D721Med (cell line): ENCODE measurements around the gene LTB4R.
A peak's percentile ranks its signal among the peaks of the same experiment; 100 is the strongest.

Experiments
- DNase-seq: peaks from one replicate; pipeline ENCODE4 v3.0.0; 2011; ENCODE audit warnings: low spot score; ENCODE audit not compliant: insufficient read length
- FAIRE-seq: peaks from 2 replicates; lab custom pipeline; 2011; peaks lifted over from hg19 to GRCh38; lab: Jason Lieb, UNC
- TF ChIP-seq, protein P1 (sequence below): IDR thresholded peaks from 2 replicates; pipeline ENCODE4 v1.5.1; 2012; ENCODE audit warnings: mild to moderate bottlenecking, control low read depth; ENCODE audit not compliant: insufficient read depth; ENCODE audit errors: missing control alignments

LTB4R gene

DNA sequence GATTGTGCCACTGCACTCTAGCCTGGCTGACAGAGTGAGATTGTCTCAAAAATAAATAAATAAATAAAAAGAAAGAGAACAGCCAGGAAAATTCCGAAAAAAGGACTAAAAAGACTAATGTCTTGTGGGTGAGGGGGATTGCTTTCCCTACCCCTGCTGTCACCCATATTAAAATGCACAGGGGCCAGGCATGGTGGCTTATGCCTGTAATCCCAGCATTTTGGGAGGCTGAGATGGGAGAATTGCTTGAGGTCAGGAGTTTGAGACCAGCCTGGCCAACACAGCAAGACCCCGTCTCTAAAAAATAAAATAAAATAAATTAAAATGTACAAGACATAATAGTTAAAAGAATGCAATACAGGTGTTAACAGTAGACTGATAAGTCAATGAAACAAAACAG lies 17.8 kb upstream of the LTB4R start:
- DNase-seq (no peak), FAIRE-seq (no peak)
- TF ChIP-seq, protein P1, sequence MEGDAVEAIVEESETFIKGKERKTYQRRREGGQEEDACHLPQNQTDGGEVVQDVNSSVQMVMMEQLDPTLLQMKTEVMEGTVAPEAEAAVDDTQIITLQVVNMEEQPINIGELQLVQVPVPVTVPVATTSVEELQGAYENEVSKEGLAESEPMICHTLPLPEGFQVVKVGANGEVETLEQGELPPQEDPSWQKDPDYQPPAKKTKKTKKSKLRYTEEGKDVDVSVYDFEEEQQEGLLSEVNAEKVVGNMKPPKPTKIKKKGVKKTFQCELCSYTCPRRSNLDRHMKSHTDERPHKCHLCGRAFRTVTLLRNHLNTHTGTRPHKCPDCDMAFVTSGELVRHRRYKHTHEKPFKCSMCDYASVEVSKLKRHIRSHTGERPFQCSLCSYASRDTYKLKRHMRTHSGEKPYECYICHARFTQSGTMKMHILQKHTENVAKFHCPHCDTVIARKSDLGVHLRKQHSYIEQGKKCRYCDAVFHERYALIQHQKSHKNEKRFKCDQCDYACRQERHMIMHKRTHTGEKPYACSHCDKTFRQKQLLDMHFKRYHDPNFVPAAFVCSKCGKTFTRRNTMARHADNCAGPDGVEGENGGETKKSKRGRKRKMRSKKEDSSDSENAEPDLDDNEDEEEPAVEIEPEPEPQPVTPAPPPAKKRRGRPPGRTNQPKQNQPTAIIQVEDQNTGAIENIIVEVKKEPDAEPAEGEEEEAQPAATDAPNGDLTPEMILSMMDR, result no peak

DNA sequence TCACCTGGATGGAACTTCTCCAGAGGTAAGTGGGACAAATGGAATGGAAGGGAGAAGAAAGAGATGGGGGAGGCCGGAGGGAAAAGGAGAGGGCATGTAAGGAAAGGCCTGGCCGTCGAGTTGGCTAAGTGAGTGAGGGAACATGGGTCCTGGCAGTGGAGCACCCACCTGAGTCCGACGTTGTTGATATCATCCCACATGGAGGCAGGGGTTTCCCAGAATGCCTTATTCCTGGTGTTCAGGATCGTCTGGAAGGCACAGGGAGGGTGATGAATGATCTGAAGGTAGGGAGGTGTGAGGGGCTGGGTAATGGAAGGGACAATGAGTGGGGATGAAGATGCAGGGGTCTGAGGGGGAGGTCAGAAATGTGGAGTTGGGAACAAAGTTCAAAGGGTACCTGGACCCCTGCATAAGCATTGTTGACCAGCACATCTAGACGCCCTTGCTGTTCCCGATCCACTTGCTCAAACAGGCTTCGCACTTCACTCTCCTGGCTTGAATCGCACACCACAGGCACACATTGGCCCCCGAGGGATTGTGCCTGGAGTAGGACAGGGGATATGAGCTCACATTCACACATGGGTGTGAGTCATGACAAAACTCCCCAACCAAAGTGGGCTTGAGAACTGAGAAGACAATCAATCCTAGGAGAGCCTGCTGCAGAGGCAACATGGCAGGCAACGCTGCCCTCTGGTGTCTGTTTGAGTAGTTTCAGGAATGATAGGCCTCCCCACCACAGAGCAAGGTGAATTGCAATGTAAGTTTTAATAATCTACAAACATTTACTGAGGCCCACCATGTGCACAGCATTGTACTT lies 14.8 kb upstream of the LTB4R start:
- no peak for FAIRE-seq
- TF ChIP-seq, protein P1, result peak; percentile 68
- peak; percentile 59 for DNase-seq

DNA sequence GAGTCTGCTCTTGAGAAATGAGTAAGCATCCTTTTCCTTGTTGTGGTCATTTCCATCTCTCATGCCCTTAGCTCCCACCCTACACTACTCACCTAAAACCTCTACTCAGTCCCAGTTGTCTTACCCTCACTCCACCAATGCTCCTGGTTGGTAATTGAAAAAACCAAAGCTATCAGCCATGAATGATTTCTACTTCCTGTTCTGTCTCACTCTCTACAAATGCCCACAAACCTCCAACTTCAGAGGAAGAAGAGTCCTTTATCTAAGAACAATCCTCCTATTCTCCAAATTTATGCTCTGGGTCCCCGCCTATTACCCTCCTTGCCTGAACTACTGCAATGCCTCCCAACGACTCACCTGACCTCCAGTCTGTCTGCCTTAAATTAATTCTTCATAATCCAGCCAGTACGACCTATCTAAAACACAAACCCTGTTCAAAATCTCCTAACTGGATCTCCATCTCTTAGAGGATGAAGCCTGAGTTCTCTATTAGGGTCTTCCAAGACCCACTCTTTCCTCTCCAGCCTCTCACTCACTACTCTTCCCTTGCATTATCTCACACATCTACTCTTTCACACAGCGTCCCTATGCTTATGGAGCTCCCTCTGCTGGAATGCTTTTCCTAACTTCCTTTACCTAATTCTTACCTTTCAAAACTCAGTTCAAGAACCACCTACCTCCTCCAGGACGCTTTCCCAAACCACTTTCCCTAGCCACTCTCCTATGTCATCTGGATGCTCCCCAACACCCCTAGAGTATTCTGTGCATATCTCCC lies 13.9 kb upstream of the LTB4R start:
- FAIRE-seq, result no peak
- TF ChIP-seq, protein P1, result peak; percentile 48
- no peak for DNase-seq

DNA sequence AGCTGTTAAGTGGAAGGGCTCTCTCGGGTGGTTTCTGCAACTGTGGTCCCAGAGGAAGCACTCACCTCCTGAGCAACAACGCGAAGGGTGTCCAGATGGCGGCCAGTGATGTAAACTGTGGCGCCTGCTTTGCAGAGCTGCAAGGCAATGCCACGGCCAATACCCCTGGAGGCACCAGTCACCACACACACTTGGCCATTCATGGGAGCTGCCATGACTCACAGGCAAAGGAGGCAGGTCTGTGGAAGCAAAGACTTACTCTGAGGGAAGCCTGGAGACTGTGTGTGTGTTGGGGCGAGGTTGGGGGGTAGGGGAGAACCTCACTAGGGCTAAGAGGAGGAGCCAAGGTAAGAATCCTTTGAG lies 12.4 kb upstream of the LTB4R start:
- no peak for DNase-seq
- no peak for FAIRE-seq
- TF ChIP-seq, protein P1, result no peak

DNA sequence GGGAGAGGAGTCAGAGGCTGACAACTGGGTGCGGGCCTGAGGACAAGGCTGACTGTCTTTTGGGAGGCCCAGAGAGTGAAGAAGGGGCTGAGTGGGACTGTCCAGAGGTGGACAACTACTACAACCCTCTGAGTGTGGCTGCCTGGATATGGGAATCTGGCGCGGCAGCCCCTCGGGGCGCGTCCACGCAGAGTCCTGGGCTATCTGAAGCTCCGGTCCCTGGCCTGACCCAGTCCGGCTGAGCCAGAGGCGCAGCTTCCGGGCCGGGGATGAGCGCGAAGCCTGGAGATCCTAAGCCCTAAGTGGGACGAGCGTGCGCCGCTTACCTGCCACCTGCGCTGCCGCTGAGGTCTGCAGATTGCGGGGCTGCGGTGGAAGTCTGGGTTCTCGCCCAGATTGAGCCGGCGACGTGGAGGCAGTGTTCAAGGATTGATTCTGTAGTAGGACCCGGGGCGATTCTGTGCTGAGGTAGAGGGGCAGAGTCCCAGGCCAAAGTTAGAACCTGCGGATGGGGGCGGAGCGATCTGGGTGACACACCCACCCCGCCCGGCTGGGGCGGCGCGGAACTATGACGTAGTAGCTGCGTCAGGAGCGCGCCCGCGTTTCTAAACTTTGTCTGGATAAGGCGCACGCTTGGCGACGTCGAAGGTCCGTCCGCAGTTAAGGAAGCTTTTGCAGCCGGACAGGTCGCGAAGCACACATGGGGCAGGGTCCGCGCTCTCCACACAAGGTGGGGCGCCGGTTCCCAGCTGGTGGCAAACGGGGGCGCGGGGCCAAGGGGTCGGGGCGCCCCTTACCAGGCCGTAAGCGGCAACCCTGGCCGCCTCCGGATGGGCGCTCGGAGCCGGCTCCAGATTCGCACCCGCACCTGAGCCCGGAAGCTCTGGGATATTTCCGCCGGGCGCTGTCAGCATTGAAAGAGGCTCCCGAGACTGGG lies 11.8 kb upstream of the LTB4R start, which contains the start of the genes DHRS1 and NOP9:
TSS of gene DHRS1 (minus strand) at position 526 of the 937 bp plus-strand sequence. CDS start 674 bp downstream, outside the sequence.
TSS of gene NOP9 (plus strand) at position 596 of the 937 bp plus-strand sequence. CDS start at position 701, 105 bp downstream.
- no peak for FAIRE-seq
- DNase-seq, result peak; percentile 95
- TF ChIP-seq, protein P1, result no peak

DNA sequence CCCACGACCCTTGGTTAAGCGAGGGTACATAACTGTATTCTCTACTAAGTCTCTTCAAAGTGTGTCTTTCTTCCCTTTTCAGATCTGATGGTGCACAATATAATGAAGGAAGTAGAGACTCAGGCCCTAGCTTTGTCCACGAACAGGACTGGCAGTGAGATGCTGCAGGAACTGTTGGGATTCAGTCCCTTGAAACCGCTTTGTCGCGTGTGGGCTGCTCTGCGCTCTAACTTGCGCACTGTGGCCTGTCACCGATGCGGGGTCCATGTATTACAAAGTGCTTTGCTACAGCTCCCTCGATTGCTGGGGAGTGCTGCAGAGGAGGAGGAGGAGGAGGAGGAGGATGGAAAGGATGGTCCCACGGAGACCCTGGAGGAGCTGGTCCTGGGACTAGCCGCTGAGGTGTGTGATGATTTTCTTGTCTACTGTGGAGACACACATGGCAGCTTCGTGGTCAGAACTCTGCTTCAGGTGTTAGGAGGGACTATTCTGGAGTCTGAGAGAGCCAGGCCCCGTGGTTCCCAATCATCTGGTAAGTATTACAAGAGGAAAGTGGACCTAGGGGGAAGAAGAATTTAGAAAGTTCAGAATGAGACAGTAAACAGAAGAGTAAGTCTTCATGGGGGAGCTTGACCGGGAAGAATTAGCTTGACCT lies 10.8 kb upstream of the LTB4R start:
- FAIRE-seq (no peak), DNase-seq (no peak)
- TF ChIP-seq, protein P1, result no peak
